Keratinocyte (primary cell): ENCODE data around the gene TMEM69.

Experiments used
- CTCF ChIP-seq, 3 experiments: IDR thresholded peaks in 1 of 3; conservative IDR thresholded peaks in 1 of 3; optimal IDR thresholded peaks in 1 of 3; 2 replicates in 2 of 3; 3 replicates in 1 of 3; pipeline versions ENCODE3 to v1.5.1; 2011; ENCODE audit warnings: low read length in 3 of 3, mild to moderate bottlenecking in 3 of 3, moderate library complexity in 2 of 3, control low read depth in 1 of 3, inconsistent platforms in 1 of 3; ENCODE audit not compliant: insufficient read depth in 2 of 3; ENCODE audit errors: extremely low read depth in 1 of 3
- EZH2 ChIP-seq: IDR thresholded peaks from one replicate; pipeline ENCODE4 v1.6.1; 2012; ENCODE audit warnings: inconsistent platforms, mild to moderate bottlenecking, low read length, moderate library complexity

- TF ChIP-seq CTCF (optimal IDR thresholded peaks at IDR 0.05 in 1 of 3, IDR thresholded peaks at IDR 0.05 in 1 of 3, conservative IDR thresholded peaks at IDR 0.05 in 1 of 3; ENCODE audit: extremely low read depth in 1 of 3, insufficient read depth in 2 of 3, low read length in 3 of 3): no peak
- no peak for TF ChIP-seq EZH2
Observed at GRCh38 chr1:45679123-45679522, 8.9 kb upstream of the TMEM69 start.
